ENCODE measurements around the gene CLHC1. TPM values are rescaled to one million over a fixed set of nuclear protein-coding genes. Genes with fewer than 3 reads are reported as not detected.
"Not testable (repeated sequence)": the region's sequence is repeated elsewhere in the genome, so short reads cannot be mapped to it uniquely, and the experiment has no call there.

The CLHC1 gene
- total RNA-seq, 1 donor from 2014 or later = 6.7 TPM

DNA sequence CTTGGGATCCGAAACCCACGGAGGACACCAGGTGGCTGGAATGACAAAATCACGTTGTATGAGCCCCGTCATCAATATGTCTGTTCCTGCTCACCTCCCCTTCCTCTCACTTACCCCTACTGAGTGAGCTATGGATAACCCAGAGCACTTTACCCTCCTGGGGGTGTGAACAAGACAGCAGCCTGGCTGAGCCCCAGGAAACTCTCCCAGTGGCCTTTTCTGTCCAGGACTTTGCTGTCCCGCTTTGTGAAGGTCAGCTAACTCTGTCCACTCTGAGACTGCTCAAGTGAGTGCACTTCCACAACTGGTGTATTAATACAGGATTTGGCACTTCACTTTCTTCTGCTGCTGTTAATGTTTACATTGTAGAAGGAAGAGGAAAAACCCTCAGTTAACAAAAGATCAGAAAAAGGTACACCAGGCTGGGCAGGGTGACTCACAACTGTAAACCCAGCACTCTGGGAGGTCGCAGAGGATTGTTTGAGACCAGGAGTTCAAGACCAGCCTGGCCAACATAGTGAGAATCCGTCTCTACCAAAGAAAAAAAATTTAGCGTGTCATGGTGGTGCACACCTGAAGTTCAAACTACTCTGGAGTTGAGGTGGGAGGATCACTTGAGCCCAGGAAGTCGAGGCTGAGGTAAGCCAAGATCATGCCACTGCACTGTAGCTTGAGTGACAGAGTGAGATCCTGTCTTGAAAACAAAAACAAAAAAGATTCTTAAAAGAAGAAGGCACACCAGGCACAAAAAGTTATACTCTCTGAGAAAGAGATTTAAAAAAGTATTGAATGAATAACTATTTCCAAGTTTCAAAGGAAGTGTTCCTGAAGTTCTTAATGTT, 90.3 kb downstream of the CLHC1 start:
- ATAC-seq = no peak
- intact Hi-C loops (cut with DNase I) = no loop called here
- no peak for DNase-seq (ENCODE audit: missing footprints)

DNA sequence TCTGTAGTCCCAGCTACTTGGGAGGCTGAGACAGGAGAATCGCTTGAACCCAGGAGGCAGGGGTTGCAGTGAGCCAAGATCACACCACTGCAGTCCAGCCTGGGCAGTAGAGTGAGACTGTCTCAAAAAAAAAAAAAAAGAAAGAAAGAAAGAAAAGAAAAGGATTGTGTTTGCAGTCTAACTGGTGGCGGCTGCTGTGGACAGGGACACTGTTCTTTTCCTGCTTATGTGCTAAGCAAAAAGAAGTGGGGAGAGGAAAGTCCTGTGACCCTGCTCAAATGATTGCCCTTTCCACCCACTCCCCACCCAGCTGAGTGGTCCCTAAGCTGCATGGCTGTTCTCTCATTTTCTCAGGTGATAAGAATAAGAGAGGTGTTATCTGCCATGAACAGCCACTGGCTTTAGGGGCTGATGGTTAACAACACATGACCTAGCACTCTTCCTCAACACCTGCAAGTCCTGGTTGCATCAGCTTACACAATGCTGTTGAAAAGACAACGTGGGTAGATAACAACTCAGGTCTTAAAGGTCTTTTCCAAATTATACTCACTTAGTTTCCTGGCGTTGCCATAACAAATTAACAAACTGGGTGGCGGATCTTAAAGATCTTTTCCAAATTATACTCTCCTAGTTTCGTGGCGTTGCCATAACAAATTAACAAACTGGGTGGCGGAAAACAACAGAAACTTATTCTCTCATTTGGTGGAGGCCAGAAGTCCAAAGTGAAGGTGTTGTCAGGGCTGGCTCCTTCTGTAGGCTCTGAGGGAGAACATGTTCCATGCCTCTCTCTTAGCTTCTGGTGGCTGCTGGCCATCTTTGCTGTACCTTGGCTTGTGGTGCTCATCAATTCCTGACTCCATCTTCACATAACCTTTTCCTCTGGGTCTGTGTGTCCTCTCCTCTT, 91.5 kb downstream of the CLHC1 start:
- intact Hi-C loops (cut with DNase I) = no loop called here
- ATAC-seq (no peak), DNase-seq (ENCODE audit: missing footprints) (no peak)

DNA sequence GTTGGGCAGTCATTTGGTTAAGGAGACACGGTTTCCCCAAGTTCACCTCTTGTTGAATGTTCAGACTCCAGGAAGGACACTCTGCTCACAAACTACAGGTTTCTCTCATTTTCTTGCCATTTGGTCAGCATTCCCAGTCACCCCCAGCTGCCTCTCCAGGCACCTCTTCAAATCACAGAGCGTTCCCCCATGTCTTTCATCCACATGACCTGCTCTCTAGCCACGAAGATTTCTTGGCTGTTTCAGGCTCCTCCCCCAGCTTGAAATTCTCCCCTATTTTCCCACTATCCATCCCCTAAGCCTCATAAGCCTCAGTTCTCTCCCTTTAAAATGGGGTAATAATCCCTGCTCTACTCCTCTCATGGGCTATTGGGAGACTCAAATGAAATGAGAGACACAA, 92.8 kb downstream of the CLHC1 start:
- ATAC-seq = no peak
- intact Hi-C loops (cut with DNase I) = no loop called here
- DNase-seq (ENCODE audit: missing footprints) = no peak

DNA sequence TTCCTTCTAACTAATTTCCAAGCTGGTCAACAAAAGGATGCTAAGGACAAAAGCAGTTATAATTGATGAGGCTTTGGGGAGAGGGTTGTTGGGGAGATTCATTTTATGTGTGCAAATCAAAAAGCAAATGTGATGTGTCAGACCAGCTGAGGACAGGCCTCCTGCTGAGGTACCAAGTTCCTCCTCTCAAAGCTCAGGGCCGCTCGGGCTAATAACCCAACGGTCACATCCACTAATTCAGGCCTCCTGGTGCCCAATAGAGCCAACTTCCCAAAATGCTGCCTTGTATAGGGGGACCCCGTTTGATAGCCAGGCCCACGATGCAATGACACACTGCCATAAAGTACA, 93.2 kb downstream of the CLHC1 start:
- intact Hi-C loops (cut with DNase I) = no loop called here
- ATAC-seq = no peak
- no peak for DNase-seq (ENCODE audit: missing footprints)

DNA sequence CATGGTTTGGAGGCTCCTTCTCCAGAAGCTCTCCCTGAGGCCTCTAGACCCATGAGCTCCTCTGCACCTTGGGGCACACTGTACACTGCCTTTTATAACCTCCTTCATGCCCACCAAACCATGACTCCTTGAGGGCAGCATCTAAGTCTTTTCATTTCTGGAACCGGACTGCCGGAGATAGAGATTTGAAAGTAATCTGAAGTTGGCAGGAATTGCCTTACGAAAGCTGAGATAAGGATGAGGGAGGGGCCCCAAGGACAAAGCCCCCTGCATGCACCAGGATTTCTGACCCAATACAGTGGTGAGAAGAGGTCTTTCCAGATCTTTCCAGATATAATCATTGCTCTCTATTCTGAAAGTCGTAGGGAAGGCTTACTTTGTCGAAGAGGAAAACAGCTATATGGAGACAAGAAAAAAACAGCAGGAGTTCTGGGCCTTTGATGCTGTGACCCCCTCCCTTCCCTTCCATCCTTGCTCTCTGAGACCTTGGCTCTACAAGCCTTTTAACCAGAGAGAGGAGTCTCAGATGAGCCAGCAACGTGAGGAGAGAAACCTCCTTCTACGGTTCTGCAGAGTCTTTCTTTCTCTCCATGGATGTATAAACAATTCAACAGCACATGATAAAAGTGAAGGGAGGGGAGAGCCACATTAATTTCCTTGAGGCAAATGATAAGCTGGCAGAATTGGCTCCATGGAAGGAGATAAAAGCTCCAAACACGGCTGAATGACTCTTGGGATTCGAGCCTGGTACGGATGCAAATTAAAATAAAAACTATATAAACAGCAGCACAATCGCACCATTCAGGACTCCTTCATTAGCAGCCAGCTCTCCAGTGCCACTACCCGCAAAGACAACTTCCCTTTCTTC, 93.8 kb downstream of the CLHC1 start:
- intact Hi-C loops (cut with DNase I) = no loop called here
- DNase-seq (ENCODE audit: missing footprints) (no peak), ATAC-seq (no peak)

DNA sequence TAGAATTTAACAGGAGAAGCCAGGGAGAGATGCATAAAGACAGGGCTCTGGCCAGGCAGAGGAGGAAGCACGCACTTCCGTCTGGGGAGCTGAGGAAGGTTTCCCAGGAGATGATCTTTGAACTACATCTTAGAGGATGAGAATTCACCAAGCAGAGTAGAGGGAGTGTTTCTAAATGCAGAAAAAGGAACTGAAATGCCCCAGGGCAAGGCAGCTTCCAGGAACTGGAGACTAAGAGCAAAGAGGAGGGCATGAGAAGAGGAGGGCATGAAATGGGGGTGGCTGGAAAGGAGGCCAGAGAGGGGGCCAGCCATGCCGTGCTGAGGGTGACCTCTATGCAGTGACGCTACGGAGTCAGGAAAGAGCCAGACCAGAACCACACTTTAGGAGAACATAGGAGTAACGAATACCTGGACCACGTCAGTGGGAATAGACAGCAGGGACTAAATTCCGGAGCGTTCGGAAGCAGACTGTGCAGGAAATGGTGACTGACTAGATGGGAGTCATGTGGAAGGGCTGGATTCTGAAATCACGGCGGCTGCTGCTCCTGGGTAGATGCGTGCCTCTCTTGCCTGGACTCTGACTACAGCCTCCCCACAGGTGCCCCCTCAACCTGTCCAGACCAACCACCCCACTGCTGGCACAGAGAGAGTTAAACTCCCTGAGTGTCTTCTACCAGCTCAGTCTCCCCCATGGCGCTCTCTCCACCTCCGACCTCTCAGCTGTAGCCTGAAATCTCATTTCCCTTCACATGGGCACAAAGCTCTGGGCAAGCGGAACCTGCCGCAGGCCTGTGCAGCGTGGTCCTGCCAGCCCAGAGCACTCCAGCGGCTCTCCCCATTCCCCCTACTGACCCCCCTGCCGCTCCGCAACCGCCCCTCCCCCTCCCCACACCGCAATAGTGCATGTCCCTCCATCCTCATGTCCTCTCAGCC, 94.8 kb downstream of the CLHC1 start:
- no peak for DNase-seq (ENCODE audit: missing footprints)
- intact Hi-C loops (cut with DNase I) = no loop called here
- ATAC-seq = peak; percentile 15

DNA sequence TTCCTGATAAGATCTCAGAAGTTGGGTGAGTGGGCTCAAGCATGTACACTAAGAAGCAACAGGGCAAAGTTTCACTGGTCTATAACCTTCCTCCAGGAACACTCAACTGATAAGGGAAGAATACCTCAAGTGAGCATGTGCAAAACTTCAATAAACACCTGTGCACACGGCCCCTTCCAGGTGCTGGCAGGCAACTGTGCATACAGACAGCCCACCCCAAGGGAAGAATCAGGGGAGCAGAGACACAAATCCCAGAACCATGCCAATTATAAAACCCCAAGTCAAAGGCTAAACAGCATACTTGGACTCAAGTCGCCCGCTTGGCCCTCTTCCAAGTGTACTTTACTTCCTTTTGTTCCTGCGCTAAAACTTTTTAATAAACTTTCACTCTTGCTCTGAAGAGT, 96.0 kb downstream of the CLHC1 start:
- ATAC-seq = no peak
- intact Hi-C loops (cut with DNase I) = no loop called here

DNA sequence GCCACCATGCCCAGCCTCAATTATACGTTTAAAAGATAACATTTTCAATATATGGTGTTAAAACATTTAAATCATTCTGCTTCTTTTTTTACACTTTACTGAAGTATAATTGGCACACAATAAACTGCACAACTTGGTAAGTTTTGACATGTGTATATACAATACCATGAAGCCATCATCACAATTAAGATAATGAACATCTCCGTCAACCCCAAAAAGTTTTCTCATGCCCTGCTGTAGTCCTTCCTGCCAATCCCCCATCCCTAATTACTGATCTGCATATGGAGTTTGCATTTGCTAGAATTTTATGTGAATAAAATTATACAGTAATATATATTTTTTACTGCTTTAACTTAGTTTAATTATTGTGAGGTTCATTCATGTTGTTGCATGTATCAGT, 96.6 kb downstream of the CLHC1 start:
- DNase-seq (ENCODE audit: missing footprints) (no peak), ATAC-seq (no peak)
- intact Hi-C loops (cut with DNase I) = no loop called here

More for the DNA sequence above, 96.0 kb downstream of the CLHC1 start:
- DNase-seq (ENCODE audit: missing footprints) = no peak

DNA sequence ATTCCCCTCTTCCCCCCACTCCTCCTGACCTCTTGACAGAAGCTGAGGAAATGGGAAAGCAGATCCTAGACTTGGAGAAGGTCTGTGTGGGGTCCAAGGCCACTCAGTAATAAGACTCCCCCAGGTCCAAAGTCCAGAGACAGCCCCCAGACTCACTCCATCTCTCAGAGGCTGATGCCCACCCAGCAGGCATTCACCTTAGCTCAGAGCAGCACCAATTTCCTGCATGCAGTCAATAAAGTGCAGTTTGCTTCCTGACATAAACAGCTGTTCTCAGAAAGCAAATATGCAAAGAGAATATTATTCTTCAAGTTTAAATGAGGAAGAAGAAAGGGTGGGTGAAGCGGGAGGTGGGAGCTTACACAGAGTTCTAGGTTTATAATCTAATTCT, 97.8 kb downstream of the CLHC1 start:
- intact Hi-C loops (cut with DNase I) = no loop called here
- DNase-seq (ENCODE audit: missing footprints) = no peak
- no peak for ATAC-seq

DNA sequence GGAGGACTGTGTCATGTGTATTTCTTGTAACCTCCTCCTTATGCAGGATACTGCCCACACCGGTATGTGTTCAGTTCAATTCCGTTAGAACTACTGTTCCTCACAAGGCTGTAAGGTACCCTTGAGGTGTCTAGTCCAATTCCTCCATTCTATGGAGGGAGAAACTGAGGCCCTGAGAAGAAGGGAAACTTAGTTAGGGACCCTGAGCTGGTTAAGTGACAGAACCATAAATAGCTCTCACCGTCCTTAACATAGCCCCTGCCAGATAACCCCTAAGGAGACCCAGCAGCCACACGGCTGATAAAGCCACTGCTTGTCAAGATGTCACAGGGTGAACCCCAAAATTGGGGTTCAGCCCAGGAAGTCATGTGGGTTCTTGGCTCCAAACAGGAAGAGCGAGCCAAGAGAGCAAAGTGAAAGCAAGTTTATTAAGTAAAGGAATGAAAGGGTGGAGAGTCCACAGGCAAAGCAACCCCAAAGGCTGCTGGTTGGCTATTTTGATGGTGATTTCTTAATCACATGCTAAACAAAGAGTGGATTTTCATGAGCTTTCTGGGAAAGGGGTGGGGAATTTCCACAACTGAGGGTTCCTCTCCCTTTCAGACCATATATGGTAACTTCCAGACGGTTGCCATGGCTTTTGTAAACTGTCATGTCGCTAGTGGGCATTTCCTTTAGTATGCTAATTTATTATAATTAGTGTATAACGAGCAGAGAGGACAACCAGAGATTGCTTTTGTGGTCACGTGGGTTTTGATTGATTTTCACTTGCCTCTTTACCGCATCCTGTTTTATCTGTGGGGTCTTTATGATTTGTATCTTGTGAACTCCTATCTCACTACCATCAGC, 98.4 kb downstream of the CLHC1 start:
- intact Hi-C loops (cut with DNase I) = no loop called here
- peak; percentile 74 for ATAC-seq
- no peak for DNase-seq (ENCODE audit: missing footprints)

DNA sequence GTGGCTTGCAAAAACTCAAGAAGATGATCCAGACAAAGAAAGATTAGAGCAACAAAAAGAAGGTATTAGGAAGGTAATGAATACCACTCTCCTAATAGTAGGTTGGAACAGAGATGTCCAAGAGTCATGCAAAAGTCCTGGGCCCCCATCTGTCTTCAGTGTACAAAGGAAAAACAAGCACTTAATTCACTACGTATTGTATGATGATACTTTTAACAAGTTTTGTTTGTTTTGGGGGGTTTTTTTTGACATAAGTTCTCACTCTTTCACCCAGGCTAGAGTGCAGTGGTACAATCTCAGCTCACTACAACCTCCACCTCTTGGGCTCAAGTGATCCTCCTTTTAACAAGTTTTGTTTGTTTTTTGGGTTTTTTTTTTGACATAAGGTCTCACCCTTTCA, 101.2 kb downstream of the CLHC1 start:
- ATAC-seq = no peak
- intact Hi-C loops (cut with DNase I) = no loop called here

DNA sequence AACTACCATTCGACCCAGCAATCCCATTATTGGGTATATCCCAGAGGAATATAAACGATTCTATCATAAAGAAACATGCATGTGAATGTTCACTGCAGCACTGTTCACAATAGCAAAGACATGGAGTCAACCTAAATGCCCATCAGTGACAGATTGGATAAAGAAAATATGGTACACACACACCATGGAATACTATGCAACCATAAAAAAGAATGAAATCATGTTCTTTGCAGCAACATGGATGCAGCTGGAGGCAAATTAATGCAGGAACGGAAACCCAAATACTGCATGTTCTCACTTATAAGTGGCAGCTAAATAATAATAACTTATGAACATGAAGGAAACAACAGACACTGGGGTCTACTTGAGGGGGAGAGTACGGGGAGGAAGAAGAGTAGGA, 105.5 kb downstream of the CLHC1 start:
- intact Hi-C loops (cut with DNase I); DNase-seq (ENCODE audit: missing footprints); ATAC-seq: not testable (repeated sequence)

More for the DNA sequence above, 101.2 kb downstream of the CLHC1 start:
- no peak for DNase-seq (ENCODE audit: missing footprints)

Other genes with a start within 250 kb of the CLHC1 start
- 78.4 TPM for gene RTN4, start 181.8 kb downstream of the CLHC1 start, total RNA-seq
- gene RPS27A, start 395 bp upstream of the CLHC1 start, total RNA-seq = 472 TPM
- 49.6 TPM for gene MTIF2, start 36.9 kb upstream of the CLHC1 start, total RNA-seq
- gene CCDC88A, start 187.6 kb upstream of the CLHC1 start, total RNA-seq = 20.0 TPM

Measured in Right ventricle myocardium inferior (tissue), 1 donor.